Suprapubic skin (tissue), 4 donors: ENCODE measurements around the gene KHDC1.

Source experiments
- CTCF ChIP-seq, 2 donors: fragments of 200-600 bp in 1 of 2; fragments of 450-650 bp in 1 of 2; sonication (generic) in 1 of 2; IDR thresholded peaks; one replicate each; pipeline ENCODE4 v1.5.1; 2016 to 2019; ENCODE audit warnings: antibody characterized with exemption in 2 of 2, mild to moderate bottlenecking in 1 of 2, moderate library complexity in 1 of 2
- EP300 ChIP-seq: sonication (generic); formaldehyde crosslinking; IDR thresholded peaks from one replicate; pipeline ENCODE4 v1.6.1; 2017; ENCODE audit warnings: antibody characterized with exemption
- POLR2A ChIP-seq, 2 donors: fragments of 450-650 bp; IDR thresholded peaks; one replicate each; pipeline ENCODE4 v1.6.1; 2017; ENCODE audit warnings: antibody characterized with exemption in 2 of 2, mild to moderate bottlenecking in 2 of 2, moderate library complexity in 2 of 2
- POLR2AphosphoS5 ChIP-seq, 3 donors: sonication (generic); formaldehyde crosslinking; IDR thresholded peaks; one replicate each; pipeline ENCODE4 v1.6.1; 2017; ENCODE audit warnings: antibody characterized with exemption in 3 of 3

DNA sequence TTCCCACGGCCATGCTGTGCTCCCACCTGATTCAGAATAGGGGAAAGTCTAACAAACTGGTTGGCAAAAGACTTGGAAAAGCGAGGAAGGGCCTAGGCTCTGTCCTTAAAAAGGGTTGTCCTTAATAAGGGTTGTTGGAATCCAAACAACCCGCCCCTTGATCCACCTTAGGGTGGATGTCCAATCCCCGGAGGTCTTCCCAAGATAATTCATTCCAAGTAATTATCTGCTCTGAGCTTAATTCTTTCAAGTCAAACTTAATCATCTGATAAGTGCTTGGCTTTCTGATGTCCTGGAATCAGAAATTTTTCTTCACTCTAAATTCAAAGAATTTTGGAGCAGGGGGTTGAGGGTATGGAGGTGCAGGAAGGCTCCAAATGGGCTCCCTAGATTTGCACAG, 37.6 kb downstream of the KHDC1 start, which contains the start of gene KHDC1L:
- TF ChIP-seq CTCF (IDR thresholded peaks at IDR 0.05) (no peak), POLR2A (IDR thresholded peaks at IDR 0.05) (no peak), EP300 (no peak), POLR2AphosphoS5 (IDR thresholded peaks at IDR 0.05) (no peak)
